Peyer's patch (tissue), 4 donors: ENCODE measurements around the gene AFTPH.

Source experiments
- CTCF ChIP-seq, 6 experiments: fragments of 450-650 bp in 4 of 6; fragments of 200-600 bp in 2 of 6; sonication (generic) in 1 of 6; IDR thresholded peaks; one replicate each; pipeline ENCODE4 v1.5.1; 2017 to 2019; ENCODE audit warnings: antibody characterized with exemption in 6 of 6, mild to moderate bottlenecking in 3 of 6, moderate library complexity in 1 of 6
- POLR2A ChIP-seq, 2 donors: fragments of 450-650 bp; IDR thresholded peaks; one replicate each; pipeline ENCODE4 v1.5.1; 2017; ENCODE audit warnings: antibody characterized with exemption in 2 of 2, mild to moderate bottlenecking in 2 of 2, moderate library complexity in 2 of 2

- TF ChIP-seq CTCF (IDR thresholded peaks at IDR 0.05): no peak
- TF ChIP-seq POLR2A (IDR thresholded peaks at IDR 0.05): peak; percentile 75 to 91
Observed at GRCh38 chr2:64523666-64524603, at the start of gene AFTPH.
